ENCODE measurements around the gene MPDZ. TPM values are rescaled to one million over a fixed set of nuclear protein-coding genes. Genes with fewer than 3 reads are reported as not detected.

The MPDZ gene
- total RNA-seq, 1 experiment from 2014 or later, result 46.7 TPM

DNA sequence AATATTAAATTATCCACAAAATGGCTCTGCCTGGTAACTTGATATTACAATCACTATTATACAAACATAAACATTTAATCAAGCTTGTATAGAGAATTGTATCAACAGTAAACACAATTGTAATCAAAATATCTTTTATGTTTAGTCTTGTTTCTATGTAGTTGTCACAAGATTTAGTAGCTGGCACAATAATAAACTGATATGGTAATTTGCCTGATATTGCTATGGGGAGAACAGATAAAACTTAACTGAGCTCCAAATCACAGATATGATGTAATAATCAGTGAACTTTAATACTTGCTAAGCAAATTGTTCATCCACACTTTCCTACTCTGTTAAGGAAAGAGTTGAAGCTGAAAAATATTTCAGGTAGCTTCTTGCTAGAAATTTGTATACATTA is 189.8 kb downstream of the MPDZ start:
- H2AK5ac ChIP-seq (ENCODE audit: insufficient read length, low read length), result no peak overlapping the region
- H3K9ac ChIP-seq (ENCODE audit: extremely low read depth, insufficient read length, low read length), result no peak overlapping the region
- no peak overlapping the region for H2BK5ac ChIP-seq (ENCODE audit: insufficient read length, low read length)
- no peak overlapping the region for H4K5ac ChIP-seq (ENCODE audit: insufficient read length, low read depth, low read length)
- no peaks in the 10 kb centered on the region for H3K36me3 Mint-ChIP-seq (ENCODE audit: insufficient read depth in 1 of 3, low read depth in 3 of 3)
- H3K14ac ChIP-seq (ENCODE audit: insufficient read depth, low read length), result no peak overlapping the region
- H2BK12ac ChIP-seq (ENCODE audit: insufficient read length, low read depth, low read length), result no peak overlapping the region
- no peaks in the 10 kb centered on the region for H3K79me1 ChIP-seq (ENCODE audit: insufficient read depth, low read depth, low read length, poor library complexity, severe bottlenecking)
- no peak overlapping the region for H3K18ac ChIP-seq (ENCODE audit: insufficient read length, low read depth, low read length)
- H3K4me1 Mint-ChIP-seq, result peaks cover 5 to 9% of the 10 kb centered on the region in 2 experiments
- no peaks in the 10 kb centered on the region for H3K79me2 ChIP-seq (ENCODE audit: insufficient read depth, low read length)
- no peak overlapping the region for H3K4me2 ChIP-seq (ENCODE audit: insufficient read depth, insufficient read length, low read length)
- H3K27me3 Mint-ChIP-seq (ENCODE audit: low read depth), result no peaks in the 10 kb centered on the region; the same call in 1 of the 2 replicates
- no peak overlapping the region for H2BK15ac ChIP-seq (ENCODE audit: low read depth, low read length)
- H3K27ac ChIP-seq (ENCODE audit: insufficient read length, low read depth, low read length), result no peak overlapping the region
- TF ChIP-seq, protein P1, sequence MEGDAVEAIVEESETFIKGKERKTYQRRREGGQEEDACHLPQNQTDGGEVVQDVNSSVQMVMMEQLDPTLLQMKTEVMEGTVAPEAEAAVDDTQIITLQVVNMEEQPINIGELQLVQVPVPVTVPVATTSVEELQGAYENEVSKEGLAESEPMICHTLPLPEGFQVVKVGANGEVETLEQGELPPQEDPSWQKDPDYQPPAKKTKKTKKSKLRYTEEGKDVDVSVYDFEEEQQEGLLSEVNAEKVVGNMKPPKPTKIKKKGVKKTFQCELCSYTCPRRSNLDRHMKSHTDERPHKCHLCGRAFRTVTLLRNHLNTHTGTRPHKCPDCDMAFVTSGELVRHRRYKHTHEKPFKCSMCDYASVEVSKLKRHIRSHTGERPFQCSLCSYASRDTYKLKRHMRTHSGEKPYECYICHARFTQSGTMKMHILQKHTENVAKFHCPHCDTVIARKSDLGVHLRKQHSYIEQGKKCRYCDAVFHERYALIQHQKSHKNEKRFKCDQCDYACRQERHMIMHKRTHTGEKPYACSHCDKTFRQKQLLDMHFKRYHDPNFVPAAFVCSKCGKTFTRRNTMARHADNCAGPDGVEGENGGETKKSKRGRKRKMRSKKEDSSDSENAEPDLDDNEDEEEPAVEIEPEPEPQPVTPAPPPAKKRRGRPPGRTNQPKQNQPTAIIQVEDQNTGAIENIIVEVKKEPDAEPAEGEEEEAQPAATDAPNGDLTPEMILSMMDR (conservative IDR thresholded peaks at IDR 0.05), result no peak
- no peak overlapping the region for H3K4ac ChIP-seq (ENCODE audit: low read depth, low read length)
- no peaks in the 10 kb centered on the region for H3K27me3 ChIP-seq (ENCODE audit: insufficient read depth, low read length)
- no peak overlapping the region for H2BK120ac ChIP-seq (ENCODE audit: low read depth, low read length, poor library complexity, severe bottlenecking)
- H3K23ac ChIP-seq (ENCODE audit: insufficient read length, low read depth, low read length), result no peak overlapping the region
- H3K4me3 Mint-ChIP-seq, result no peak overlapping the region
- no peaks in the 10 kb centered on the region for H3K23me2 ChIP-seq (ENCODE audit: insufficient read length, low read depth, low read length, poor library complexity, severe bottlenecking)
- no peaks in the 10 kb centered on the region for H4K20me1 ChIP-seq (ENCODE audit: control insufficient read depth, insufficient read depth, insufficient read length)
- no peak overlapping the region for H4K8ac ChIP-seq (replicated peaks; ENCODE audit: insufficient read length, low read depth, low read length)
- no peaks in the 10 kb centered on the region for H3K4me1 ChIP-seq (ENCODE audit: insufficient read depth, low read length)
- H3K27ac Mint-ChIP-seq, result no peak overlapping the region
- H2BK20ac ChIP-seq (ENCODE audit: low read depth, low read length, poor library complexity, severe bottlenecking), result no peak overlapping the region
- H4K91ac ChIP-seq (ENCODE audit: insufficient read length, low read depth, low read length), result no peak overlapping the region
- peaks cover 0 to 2% of the 10 kb centered on the region in 2 experiments; a peak in 1 of 5 replicates for H3K9me3 Mint-ChIP-seq
- H3K56ac ChIP-seq (ENCODE audit: insufficient read length, low read depth, low read length), result no peak overlapping the region
- H2AFZ ChIP-seq (ENCODE audit: low read length), result no peak overlapping the region
- H3K9me3 ChIP-seq (ENCODE audit: control insufficient read depth, low read depth, low read length), result no peaks in the 10 kb centered on the region
- DNase-seq, result no peak
- H3T11ph ChIP-seq (ENCODE audit: low read length), result no peak overlapping the region
